Ovary (tissue), 9 donors: Measurements from ENCODE around the gene METTL3. TPM values are rescaled to one million over a fixed set of nuclear protein-coding genes. Genes with fewer than 3 reads are reported as not detected.

ENCODE experiments used
- DNase-seq, 5 donors: peaks; one replicate each; pipeline ENCODE4 v3.0.0-alpha.2; 2019 to 2020
- H3K27ac ChIP-seq, 2 donors: fragments of 200-600 bp; one replicate each; pipeline versions ENCODE4 v1.5.1 to v1.8.0; 2019 to 2022
- H3K27me3 ChIP-seq: fragments of 200-600 bp; one replicate; pipeline ENCODE4 v1.8.0; 2022
- H3K36me3 ChIP-seq: fragments of 200-600 bp; sonication (generic); one replicate; pipeline ENCODE4 v1.5.1; 2019
- H3K4me1 ChIP-seq: one replicate; pipeline ENCODE4 v1.8.1; 2013; ENCODE audit warnings: mild to moderate bottlenecking, moderate library complexity; ENCODE audit not compliant: insufficient read depth
- H3K4me3 ChIP-seq: fragments of 200-600 bp; sonication (generic); one replicate; pipeline ENCODE4 v1.5.1; 2017
- H3K9me3 ChIP-seq, 2 donors: fragments of 200-600 bp in 1 of 2; sonication (generic) in 1 of 2; one replicate each; pipeline versions ENCODE4 v1.5.1 to v1.8.1; 2013 to 2019; ENCODE audit warnings: mild to moderate bottlenecking in 1 of 2, moderate library complexity in 1 of 2
- CTCF ChIP-seq, 3 donors: fragments of 450-650 bp in 2 of 3; fragments of 200-600 bp in 1 of 3; IDR thresholded peaks; one replicate each; pipeline versions ENCODE4 v1.5.1 to v1.8.0; 2016 to 2022; ENCODE audit warnings: antibody characterized with exemption in 3 of 3, mild to moderate bottlenecking in 1 of 3
- EP300 ChIP-seq: sonication (generic); formaldehyde crosslinking; IDR thresholded peaks from one replicate; pipeline ENCODE4 v1.6.1; 2017; ENCODE audit warnings: antibody characterized with exemption
- POLR2A ChIP-seq: fragments of 450-650 bp; IDR thresholded peaks from one replicate; pipeline ENCODE4 v1.6.1; 2017; ENCODE audit warnings: antibody characterized with exemption, mild to moderate bottlenecking, moderate library complexity
- WGBS, 3 donors: extraction: QIAGEN DNeasy Blood & Tissue Kit in 1 of 3; methylation state at CpG; one replicate each; pipeline versions ENCODE4 v1.1.5 to v1.1.7; 2013 to 2017; 5-methylcytosine and 5-hydroxymethylcytosine counted together
- intact Hi-C, 4 donors: fragments of 100-400 bp; cut with DNase I; formaldehyde crosslinking; loops; one replicate each; pipeline versions ENCODE4 v1.11.0 to v1.15.1; 2022 to 2023
- polyA plus RNA-seq, 2 donors: library from polyadenylated mRNA; stranded (reverse); fragments of 200-250 nt in 1 of 2; fragments of 350-450 nt in 1 of 2; fragmentation: Illumina TruSeq in 1 of 2; extraction: RNeasy Lipid Tissue Mini Kit (QIAGEN cat#74804) in 1 of 2; gene quantifications; one replicate each; pipeline ENCODE4 v1.2.3, GENCODE V29; 2013 to 2014
- total RNA-seq, 7 donors: library from RNA; depleted of rRNA in 2 of 7; stranded (reverse); fragments of >200 nt in 2 of 7; fragmentation: NEBNext Ultra II Directional in 3 of 7; extraction: Animal tissue kit (Norgen Biotek cat#: 25700) in 3 of 7; gene quantifications; one replicate each; pipeline versions ENCODE4 v1.1.0 to v1.2.4, GENCODE V29; 2016 to 2023
- donor health status: DM: no; HTN: no; CAD: no; lungs with moderate emphysema.
- donor health status: DM: no; HTN: no; CAD: no.
- donor health status: Bipolar disorder and iron deficiency.
- donor health status: DM: yes; HTN: yes; CAD: no.
- donor health status: DM: no; HTN: no; CAD: no.
- donor health status: DM: yes; HTN: yes; CAD: no.

Gene METTL3
- total and polyA plus RNA-seq, 9 donors, result 36.3 to 61.5 (median 40.9) TPM

DNA sequence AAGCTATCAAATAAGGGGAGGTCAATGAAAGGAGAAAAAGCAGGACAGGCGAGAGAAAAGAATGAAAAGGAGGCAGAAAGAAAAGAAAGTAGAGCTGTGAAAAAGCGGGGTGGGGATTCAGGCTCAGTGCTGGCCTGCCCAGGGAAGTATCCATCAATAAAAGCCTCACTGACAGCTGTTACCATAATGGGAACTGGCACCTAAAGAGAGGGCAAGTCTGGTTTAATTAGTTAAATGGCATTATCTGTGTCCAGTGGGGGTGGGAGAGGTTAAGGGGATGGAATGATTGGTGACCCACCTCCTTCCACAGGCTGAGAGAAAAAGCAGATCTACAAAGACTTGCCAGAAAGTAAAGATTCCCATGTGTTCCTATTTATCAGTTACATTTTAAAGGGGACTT lies 7.6 kb upstream of the METTL3 start:
- no peaks in the 10 kb centered on the region for H3K27me3 ChIP-seq
- TF ChIP-seq EP300 (no peak), POLR2A (no peak), CTCF (IDR thresholded peaks at IDR 0.05) (no peak)
- intact Hi-C loops, result no loop called here

DNA sequence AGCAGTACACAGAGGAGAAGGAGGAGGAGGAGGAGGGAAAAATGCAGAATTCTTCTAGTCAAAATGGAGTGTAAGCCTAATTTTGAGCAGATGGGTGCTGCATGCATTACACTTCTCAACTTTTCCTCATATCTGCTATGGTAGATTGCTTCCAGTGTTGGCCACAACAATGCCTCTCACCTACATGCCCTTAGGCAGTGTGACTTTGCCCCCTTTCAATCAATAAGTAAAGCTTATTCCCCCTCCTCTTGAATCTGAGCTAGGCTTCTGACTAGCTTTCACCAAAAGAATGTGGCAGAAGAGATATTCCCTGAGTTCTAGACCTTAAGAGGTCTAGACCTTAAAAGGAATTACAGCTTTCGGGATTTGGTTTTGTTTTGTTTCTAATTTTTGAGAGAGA lies 3.2 kb upstream of the METTL3 start:
- DNase-seq, result no peak
- intact Hi-C loops, result no loop called here
- WGBS, 3 donors, result 72 to 89% (median 82%) methylated on average over 1 of the region's 1 CpG
- TF ChIP-seq CTCF (IDR thresholded peaks at IDR 0.05), result no peak
- no peak for TF ChIP-seq EP300
- TF ChIP-seq POLR2A, result no peak
- Histone ChIP-seq H3K27ac (no peak overlapping the region), H3K36me3 (no peaks in the 10 kb centered on the region), H3K9me3 (no peaks in the 10 kb centered on the region), H3K4me1 (no peaks in the 10 kb centered on the region), H3K27me3 (no peaks in the 10 kb centered on the region), H3K4me3 (no peak overlapping the region)

More for the DNA sequence above, 7.6 kb upstream of the METTL3 start:
- Histone ChIP-seq H3K27ac (no peak overlapping the region), H3K9me3 (no peaks in the 10 kb centered on the region), H3K4me1 (no peaks in the 10 kb centered on the region), H3K36me3 (no peaks in the 10 kb centered on the region), H3K4me3 (no peak overlapping the region)
- DNase-seq, result no peak
- 73 to 78% (median 73%) methylated on average over 2 of the region's 2 CpGs for WGBS, 3 donors

DNA sequence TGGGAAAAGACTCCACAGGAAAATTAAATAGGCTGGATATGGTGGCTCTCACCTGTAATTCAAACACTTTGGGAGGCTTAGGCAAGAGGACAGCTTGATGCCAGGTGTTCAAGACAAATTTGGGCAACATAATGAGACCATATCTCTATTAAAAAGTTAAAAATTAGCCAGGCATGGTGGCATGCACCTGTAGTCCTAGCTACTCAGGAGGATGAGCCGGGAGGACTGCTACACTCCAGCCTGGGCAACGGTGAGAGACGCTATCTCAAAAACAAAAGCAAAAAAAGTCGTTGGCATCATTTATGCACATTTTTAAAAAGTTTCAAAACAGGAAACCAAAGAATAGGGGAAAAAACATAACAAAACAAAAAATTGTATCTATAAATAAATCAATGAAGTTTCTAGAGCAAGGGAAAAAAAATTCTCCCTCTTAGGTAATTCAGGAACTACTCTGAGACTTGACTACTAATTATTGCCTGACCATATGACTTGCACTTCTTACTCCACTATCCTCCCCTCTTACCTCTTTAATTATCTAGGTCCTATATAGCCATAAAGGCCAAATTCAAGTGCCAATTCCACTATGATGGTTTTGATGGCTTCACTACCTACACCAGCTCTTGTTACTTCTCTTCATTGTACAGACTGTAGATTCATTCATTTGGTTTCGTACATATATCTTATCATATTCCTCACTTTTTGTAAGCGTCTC lies 1.6 kb downstream of the METTL3 start:
- TF ChIP-seq POLR2A, result no peak
- Histone ChIP-seq H3K4me3 (peak overlapping the region; percentile 94), H3K9me3 (no peaks in the 10 kb centered on the region), H3K27ac (no peak overlapping the region), H3K27me3 (no peaks in the 10 kb centered on the region), H3K4me1 (peaks cover 2% of the 10 kb centered on the region), H3K36me3 (no peaks in the 10 kb centered on the region)
- no peak for DNase-seq
- WGBS, 3 donors, result 58 to 74% (median 69%) methylated on average over 6 of the region's 6 CpGs
- intact Hi-C loops, result no loop called here

GRCh38 chr14:21506557-21506956 lies 4.6 kb downstream of the METTL3 start:
- H3K27me3 ChIP-seq, result no peaks in the 10 kb centered on the region
- intact Hi-C loops, result loop anchor here in 1 of 4 donors (2.0 kb wide), 1 partner anchor 24 kb away; no protein-coding TSS in a partner anchor
- H3K4me1 ChIP-seq, result peaks cover 2% of the 10 kb centered on the region
- 86 to 91% (median 88%) methylated on average over 2 of the region's 2 CpGs for WGBS, 3 donors
- no peak for DNase-seq
- no peak overlapping the region for H3K27ac ChIP-seq
- H3K36me3 ChIP-seq, result no peaks in the 10 kb centered on the region
- H3K4me3 ChIP-seq, result no peak overlapping the region
- TF ChIP-seq POLR2A, result no peak
- no peak for TF ChIP-seq CTCF (IDR thresholded peaks at IDR 0.05)
- no peak for TF ChIP-seq EP300
- no peaks in the 10 kb centered on the region for H3K9me3 ChIP-seq

- Histone ChIP-seq H3K4me1 (peaks cover 2% of the 10 kb centered on the region), H3K27me3 (no peaks in the 10 kb centered on the region), H3K4me3 (no peak overlapping the region), H3K9me3 (no peaks in the 10 kb centered on the region), H3K36me3 (no peaks in the 10 kb centered on the region), H3K27ac (no peak overlapping the region)
- intact Hi-C loops, result no loop called here
- TF ChIP-seq POLR2A, result no peak
- TF ChIP-seq CTCF (IDR thresholded peaks at IDR 0.05), result no peak
- TF ChIP-seq EP300, result no peak
- DNase-seq, result no peak
These were observed 6.1 kb downstream of the METTL3 start for GRCh38 chr14:21505012-21505553.
